Ramos (cell line): ENCODE data around the gene PI4KB.
"Not testable (repeated sequence)": the region's sequence is repeated elsewhere in the genome, so short reads cannot be mapped to it uniquely, and the experiment has no call there.

Experiments
- in situ Hi-C: fragments of 300-500 bp; cut with MboI; formaldehyde crosslinking; loops from one replicate; pipeline ENCODE4 v1.14.3; 2022; ENCODE audit warnings: low sequenced_read_pairs; ENCODE audit not compliant: unreplicated experiment

The PI4KB gene

GRCh38 chr1:151282883-151283725, 44.1 kb downstream of the PI4KB start:
- in situ Hi-C loops, result no loop called here

- in situ Hi-C loops, result no loop called here
Measured at GRCh38 chr1:151281969-151282882, 45.0 kb downstream of the PI4KB start, which contains the start of gene ZNF687. ZNF687 (plus strand) TSS chr1:151282299; CDS start chr1:151286292, 3,993 bp downstream.

GRCh38 chr1:151281225-151281968, 45.8 kb downstream of the PI4KB start:
- in situ Hi-C loops, result no loop called here

GRCh38 chr1:151277249-151277648, 50.0 kb downstream of the PI4KB start:
- in situ Hi-C loops, result no loop called here

- in situ Hi-C loops, result not testable (repeated sequence)
Measured at GRCh38 chr1:151275341-151275740, 51.9 kb downstream of the PI4KB start.

- in situ Hi-C loops, result no loop called here
Measured at GRCh38 chr1:151273924-151274466, 53.2 kb downstream of the PI4KB start.

- in situ Hi-C loops, result no loop called here
Measured at GRCh38 chr1:151267760-151268159, 59.5 kb downstream of the PI4KB start.

- in situ Hi-C loops, result no loop called here
Measured at GRCh38 chr1:151266821-151267220, 60.4 kb downstream of the PI4KB start.

GRCh38 chr1:151266315-151266714, 60.9 kb downstream of the PI4KB start:
- in situ Hi-C loops, result no loop called here

GRCh38 chr1:151265446-151266236, 61.6 kb downstream of the PI4KB start:
- in situ Hi-C loops, result no loop called here

- in situ Hi-C loops, result no loop called here
Measured at GRCh38 chr1:151259351-151259750, 67.9 kb downstream of the PI4KB start.

GRCh38 chr1:151255381-151255780, 71.8 kb downstream of the PI4KB start:
- in situ Hi-C loops, result no loop called here

- in situ Hi-C loops, result no loop called here
Measured at GRCh38 chr1:151254217-151255213, 72.7 kb downstream of the PI4KB start, which contains the start of gene PSMD4. PSMD4 (plus strand) TSS chr1:151254734; CDS start chr1:151254783, 49 bp downstream.

- in situ Hi-C loops, result no loop called here
Measured at GRCh38 chr1:151251656-151252470, 75.4 kb downstream of the PI4KB start.

GRCh38 chr1:151246786-151247185, 80.4 kb downstream of the PI4KB start:
- in situ Hi-C loops, result no loop called here

GRCh38 chr1:151243683-151244216, 83.5 kb downstream of the PI4KB start:
- in situ Hi-C loops, result no loop called here

- in situ Hi-C loops, result no loop called here
Measured at GRCh38 chr1:151242442-151242841, 84.8 kb downstream of the PI4KB start.
